ENCODE data around the gene EXD1.

Gene EXD1

DNA sequence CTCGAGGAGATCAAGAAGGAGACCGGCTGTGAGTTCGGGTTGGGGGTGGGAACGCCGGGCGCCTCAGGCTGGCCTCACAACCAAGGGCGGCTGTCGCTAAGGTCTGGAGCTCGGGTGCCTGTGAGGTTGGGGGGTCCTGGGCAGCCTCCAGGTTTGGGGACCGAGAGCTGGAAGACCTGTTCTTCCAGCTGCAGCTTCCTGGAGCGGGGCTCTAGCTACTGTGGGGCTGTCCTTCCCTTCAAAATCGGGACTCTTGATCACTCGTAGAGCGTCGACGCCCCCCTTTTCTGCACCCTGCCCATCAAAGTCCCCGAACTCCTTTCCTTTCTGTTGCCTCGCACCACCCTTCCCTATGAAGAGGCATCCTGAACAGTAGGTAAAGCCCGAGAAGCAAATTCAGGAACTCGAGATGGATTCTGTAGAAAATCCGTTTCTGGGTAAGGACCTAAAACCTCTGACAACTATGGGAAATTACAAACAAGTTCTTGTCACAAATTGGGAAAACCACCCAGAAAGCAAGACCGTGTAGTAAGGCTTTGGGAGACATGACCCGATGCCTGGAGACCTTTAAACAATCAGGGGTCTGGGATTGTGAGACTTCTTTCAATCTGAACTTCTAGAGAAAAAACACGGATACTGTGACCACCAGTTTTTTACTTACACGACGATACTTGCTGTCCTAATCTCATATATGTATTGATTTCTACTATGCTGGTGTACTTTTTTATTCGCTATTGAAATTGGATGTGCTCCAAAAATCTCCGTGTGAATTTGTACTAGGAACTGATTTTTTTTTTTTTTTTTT, 1.1 kb upstream of the EXD1 start:
- DNase-seq = no peak

DNA sequence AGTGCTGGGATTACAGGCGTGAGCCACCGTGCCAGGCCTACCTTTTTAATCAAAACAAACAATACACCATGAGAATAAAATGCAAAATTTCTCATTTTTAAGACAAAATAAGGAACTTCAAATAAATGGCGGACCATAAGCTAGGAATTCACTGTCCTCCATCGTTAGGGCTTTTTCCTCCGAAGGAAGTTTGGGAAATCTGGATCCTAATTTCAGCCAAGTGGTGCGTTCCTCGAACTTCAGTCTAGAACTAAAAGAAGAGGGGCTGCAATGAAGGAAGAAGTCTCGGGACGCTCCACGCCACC, 260 bp downstream of the EXD1 start:
- no peak for DNase-seq

DNA sequence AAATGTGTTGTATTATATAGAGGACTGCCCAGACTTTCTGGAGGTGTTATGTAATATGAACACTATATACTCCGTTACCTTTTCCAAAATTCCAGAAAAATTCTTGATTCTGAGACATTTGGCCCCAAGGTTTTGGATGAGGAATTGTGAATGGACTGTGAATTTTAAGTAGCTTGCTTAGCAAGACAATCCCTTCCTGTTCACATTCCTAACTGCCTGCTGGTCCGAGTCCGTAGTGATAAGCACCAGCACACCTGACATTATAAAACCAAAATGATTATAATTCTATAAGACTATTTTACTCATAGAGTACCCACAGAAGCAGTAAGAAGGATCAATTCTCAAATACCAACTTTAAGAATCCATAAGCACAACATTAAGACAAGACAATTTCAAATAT, 11.2 kb downstream of the EXD1 start:
- DNase-seq = no peak

DNA sequence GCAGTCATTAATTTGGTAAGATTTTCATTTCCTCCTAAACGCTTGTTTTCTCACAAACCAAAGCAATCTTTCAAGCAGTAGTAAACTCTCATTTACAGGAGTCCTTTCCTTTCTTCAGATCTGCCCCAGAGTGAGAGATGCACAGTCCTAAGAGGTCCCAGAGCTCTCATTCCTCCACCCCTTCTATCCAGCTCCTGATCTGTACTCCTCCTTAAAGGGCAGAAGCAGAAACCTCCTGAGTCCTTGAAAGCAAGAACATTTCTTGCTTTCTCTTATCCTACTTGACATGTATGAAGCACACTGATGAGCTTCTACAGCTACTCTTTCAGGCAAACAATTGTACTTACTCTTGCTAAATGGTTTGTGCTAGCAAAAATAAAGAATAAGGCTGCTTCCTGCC, 11.7 kb downstream of the EXD1 start:
- no peak for DNase-seq

DNA sequence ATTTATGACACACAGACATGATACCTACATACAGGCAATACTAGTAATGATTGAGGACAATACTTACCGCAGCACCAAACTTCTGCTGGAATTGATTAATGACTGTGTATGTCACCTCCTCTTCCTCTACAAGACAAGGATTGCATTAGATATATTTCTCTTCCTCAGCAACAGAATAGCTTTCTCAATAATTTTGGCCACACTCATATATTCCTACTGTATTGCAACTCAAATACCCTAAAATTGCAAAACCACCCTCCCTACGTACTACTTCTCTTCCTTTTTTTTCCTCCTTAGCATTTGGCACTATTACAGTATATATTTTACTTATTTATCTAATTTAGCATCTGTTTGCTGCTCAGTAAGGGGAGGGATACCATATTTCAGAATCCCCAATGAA, 14.8 kb downstream of the EXD1 start:
- DNase-seq = no peak

DNA sequence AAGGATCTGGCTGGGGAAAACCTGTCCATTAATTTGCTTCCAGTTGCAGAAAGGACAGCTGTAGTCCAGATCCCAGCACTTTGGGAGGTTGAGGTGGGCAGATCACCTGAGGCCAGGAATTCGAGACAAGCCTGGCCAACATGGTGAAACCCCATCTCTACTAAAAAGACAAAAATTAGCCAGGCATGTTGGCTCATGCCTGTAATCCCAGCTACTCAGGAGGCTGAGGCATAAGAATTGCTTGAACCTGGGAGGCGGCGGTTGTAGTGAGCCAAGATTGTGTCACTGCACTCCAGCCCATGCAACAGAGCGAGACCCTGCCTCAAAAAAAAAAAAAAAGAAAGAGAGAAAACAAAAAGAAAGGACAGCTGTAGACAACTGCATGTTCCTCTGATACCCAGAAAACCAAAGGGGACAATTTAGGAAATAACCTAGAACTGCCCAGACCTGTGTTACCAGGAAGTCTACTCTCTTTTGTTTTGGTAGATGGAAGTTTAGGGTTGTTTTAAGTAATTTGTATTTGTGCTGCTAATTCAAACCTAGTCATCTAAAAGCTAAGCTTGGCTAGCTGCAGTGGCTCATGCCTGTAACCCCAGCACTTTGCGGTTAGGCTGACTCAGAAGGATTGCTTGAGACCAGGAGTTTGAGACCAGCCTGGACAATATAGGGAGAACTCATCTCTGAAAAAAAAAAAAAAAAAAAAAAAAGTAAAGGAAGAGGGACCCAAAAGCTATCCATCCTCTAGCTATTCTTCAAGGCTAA, 22.7 kb downstream of the EXD1 start:
- peak; percentile 36 for DNase-seq

DNA sequence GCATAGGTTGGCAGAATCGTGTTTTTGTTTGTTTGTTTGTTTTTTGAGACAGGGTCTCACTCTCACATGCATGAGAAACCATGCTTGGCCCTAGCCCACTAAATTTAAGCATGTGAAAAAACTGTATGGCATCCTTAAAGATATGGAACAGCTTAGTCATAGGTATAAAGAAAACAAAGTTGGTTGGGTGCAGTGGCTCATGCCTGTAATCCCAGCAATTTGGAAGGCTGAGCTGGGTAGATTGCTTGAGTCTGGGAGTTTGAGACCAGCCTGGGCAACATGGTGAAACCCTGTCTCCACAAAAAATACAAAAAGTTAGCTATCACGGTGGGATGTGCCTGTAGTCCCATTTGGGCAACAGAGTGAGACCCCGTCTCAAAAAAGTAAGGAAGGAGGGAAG, 25.2 kb downstream of the EXD1 start:
- DNase-seq = no peak

DNA sequence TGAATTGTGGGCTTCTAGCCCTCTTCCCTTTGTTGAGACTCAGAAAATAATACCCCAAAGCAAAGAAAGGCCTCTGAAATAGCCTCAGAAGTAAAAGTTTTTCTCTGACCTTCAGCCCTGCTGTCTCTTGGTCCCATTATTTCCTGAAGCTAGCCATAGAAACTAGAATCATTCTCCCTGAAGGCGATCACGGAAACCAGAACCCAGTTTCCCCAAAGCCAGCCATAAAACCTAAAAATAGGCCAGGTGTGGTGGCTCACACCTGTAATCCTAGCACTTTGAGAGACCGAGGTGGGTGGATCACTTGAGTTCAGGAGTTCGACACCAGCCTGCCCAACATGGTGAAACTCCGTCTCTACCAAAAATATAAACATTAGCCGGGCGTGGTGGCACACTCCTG, 27.2 kb downstream of the EXD1 start:
- no peak for DNase-seq

DNA sequence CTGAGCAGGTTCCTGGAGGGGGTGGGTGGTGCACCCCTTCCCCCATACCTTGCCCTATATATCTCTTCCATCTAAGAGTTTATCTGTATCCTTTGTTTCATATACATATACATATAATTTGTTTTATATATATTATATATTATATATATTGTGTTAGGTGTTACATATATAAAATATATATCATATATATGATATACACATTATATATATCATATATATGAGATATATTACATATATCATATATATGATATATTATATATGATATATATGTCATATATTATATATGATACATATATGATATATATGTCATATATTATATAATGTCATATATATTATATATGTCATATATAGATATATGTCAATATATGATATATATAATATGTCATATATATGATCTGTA, 31.1 kb downstream of the EXD1 start:
- no peak for DNase-seq

DNA sequence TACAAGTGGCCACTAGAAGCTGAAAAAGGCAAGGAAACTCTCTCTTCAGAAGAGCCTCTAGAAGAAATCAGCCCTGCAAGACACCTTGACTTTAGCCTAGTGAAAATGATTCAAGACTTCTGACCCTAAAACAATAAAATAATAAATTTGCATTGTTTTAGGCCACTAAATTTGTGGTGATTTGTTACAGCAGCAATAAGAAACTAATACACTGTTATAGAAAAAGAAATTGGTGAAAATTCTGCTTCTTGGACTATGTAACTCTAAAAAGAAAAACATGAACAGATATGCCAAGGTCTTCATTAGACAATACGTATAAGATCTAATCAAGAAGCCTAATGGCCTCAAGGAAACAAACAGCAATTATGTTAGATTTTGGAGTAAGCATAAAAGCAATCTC, 36.1 kb downstream of the EXD1 start:
- DNase-seq = no peak

DNA sequence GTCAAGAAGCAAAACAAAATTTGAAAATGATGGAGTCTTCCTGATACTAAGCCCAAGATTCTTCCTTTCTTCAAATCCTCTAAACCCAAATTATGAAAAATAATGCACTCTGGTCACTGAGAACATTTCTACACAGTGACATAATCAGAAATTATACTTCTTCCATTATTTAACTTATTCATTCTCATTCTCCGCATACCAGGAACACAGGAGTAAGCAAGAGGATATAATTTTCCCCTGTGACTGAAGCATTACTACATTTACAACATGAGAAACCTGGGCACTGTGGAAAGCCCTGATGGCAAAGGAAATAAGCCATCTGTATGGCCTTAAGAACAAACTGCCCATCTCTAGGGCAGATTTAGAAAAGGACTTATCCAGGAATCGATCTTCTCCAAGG, 47.0 kb downstream of the EXD1 start:
- peak; percentile 27 for DNase-seq

DNA sequence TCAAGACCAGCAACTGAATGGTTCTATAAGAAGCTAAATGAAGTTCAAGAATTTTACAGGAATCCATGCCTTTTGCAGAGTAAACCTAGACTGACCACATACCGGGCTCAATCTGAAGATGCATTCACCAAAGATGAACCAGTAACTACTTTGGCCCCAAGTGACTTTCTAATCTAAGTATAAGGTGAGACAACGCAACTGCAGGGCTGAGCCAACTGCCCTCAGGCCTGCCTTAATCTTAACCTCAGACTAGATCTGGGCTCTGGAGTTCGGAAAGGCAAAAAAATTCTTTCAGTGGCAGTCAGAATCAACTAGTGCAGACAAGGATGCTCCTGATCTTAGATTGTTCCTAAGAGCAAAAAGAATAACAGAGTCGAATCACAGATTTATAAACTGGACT, 48.3 kb downstream of the EXD1 start:
- DNase-seq = no peak

DNA sequence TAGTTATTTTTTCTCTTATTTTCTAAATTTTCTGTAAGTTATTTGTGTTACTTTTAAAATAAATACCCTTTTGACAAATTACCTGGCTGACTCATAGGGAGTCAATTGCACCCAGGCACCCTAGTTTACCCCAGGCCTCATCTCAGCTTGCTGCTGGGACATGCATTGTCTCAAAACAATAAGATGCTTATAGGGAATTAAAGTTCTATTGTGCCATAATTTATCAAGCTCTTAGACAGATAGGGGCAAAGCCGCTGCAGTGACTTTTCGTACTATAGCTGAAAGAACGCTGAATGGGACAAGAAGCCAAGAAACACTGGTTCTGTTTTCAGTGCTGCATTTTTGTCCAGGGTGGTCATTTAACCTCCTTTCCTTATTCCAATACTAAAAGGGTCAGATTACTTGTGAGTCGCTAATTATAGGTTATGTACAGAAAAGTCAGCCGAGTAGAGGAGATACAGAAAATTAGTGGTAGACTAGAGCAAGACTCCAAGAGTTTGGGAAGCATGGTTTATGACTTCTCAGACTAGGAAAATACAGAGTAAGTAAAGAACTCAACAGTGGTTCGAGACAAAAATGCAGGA, 50.3 kb downstream of the EXD1 start:
- DNase-seq = peak; percentile 6

DNA sequence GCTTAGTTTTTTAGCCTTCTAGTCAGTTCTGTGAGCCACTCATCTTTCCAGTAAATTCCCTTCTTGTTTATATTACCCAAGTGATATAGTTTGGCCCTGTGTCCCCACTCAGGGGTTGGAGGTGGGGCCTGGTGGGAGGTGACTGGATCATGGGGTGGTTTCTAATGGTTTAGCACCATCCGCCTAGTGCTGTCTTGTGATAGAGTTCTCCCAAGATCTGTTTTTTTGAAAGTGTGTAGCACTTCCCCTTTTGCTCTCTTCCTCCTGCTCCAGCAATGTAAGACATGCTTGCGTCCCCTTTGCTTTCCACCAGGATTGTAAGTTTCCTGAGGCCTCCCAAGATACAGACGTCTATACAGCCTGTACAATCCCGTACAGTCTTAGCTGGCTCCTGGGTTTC, 60.8 kb downstream of the EXD1 start:
- DNase-seq = no peak

DNA sequence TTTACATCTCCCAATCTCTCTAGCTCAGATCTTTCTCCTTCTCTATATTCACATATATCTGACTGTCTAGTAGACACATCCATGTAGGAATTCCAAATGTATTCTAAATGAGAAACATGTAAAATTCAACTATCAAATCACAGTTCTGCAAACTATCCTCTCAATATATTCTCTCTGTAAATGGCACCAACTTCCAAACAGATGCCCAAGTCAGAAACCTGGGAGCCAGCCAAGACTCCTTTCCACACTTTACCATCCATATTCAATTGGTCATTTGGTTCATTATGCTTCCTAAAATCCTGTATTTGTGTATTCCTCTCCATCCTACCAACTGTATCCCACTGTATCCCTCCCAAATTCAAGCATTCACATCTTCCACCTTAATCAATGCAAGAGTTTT, 61.5 kb downstream of the EXD1 start:
- no peak for DNase-seq

DNA sequence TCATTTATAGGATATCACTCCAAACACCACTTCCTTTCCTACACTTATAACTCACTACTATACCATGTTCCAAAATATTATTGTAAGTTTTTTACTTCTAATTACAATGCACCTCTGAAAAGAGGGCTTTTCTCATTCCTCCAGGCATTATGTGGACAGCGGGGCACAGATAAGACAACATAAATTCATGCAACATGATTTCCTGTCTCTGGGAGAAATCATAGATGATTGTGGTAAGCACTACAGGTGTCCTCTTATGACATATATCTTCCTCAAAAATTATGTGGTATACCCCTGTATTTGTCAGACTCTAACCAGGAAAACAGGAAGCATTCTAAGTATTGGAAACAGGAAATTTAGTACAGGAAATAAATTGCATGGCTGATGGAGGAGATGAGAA, 68.8 kb downstream of the EXD1 start:
- DNase-seq = no peak

DNA sequence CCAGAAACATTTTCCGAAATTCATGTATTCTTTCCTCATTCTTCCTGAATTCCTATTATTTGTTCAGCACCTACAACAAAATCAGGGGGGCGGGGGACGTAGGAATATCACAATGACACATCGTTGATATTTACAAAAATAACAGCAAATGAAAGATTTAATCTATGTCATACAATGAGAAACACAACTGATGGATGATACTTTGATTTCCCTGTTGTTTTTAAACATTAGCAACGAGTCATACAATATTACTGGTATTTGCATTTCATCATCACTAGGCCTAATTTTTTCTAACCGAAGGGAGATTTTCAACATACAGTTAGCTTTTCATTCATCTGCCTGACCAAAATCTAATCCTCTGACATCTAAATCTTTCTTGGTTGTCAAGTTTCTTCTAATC, 69.2 kb downstream of the EXD1 start:
- DNase-seq = peak; percentile 53

DNA sequence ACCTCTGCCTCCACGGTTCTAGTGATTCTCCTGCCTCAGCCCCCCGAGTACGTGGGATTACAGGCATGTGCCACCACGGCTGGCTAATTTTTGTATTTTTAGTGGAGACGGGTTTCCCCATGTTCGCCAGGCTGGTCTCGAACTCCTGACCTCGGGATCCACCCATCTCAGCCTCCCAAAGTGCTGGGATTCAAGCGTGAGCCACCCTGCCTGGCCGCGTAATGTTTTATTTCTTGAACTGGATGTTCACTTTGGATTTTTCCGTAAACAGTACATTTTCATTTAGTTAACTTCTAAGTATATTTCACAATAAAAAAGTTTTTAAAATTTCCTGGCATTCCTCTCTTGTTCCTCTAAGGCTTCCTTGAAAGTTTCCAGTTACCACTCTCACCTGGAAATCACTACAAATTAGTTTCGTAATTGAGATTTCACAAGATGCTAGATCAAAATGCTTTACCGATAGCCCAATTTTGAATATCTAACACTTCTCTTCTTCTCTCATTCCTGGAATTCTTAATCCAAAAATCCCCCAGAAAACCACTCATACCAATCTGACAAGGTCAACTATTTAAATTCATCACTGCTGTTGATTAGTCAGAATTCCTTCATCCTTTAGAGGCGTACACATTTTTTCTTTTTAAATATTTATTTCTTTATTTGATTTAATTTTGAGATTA, 69.8 kb downstream of the EXD1 start:
- peak; percentile 70 for DNase-seq

DNA sequence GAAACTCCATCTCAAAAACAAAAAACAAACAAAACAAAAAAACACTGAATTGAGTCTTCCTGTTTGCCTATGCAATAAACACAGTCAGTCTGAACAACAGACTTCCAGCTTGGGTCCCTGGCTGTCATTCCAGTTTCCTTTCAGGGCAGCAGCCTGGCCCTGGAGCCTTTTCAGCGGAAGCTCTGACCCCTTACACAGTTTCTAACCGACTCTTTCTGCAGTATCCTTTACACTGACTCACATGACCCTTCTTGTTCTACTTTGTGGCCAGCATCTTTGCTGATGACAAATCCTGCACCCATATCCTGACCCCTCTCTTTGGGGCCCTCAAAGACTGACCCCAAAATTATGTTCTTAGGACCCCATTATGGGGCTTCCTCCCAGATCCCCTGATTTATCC, 76.1 kb downstream of the EXD1 start:
- DNase-seq = no peak

DNA sequence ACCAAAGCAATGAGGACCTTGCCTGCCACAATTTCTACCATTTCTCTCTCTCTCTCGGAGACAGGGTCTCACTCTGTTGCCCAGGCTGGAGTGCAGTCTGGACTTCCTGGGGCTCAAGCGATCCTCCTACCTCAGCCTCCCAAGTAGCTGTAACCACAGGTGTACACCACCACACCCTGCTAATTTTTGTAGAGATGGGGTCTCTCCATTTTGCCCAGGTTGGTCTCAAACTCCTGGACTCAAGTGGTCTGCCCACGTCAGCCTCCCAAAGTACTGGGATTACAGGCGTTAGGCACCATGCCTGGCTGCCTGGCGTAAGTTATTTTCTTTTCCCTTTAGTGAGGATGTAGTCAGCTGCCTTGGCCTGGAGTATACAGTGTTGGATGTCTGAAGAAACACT, 76.8 kb downstream of the EXD1 start:
- DNase-seq = no peak

DNA sequence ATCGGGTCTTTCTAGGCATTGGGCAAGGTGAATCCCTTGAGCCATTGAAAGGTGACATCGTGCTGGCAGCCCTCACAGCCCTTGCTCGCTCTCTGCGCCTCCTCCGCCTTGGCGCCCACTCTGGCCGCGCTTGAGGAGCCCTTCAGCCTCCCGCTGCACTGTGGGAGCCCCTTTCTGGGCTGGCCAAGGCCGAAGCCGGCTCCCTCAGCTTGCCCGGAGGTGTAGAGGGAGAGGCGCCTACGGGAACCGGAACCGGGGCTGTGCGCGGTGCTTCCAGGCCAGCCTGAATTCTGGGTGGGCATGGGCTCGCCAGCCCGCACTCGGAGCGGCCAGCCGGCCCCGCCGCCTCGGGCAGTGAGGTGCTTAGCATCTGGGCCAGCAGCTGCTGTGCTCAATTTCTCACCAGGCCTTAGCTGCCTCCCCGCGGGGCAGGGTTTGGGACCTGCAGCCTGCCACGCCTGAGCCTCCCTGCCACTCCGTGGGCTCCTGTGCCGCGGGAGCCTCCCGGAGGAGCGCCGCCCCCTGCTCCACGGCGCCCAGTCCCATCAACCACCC, 79.0 kb downstream of the EXD1 start:
- no peak for DNase-seq

DNA sequence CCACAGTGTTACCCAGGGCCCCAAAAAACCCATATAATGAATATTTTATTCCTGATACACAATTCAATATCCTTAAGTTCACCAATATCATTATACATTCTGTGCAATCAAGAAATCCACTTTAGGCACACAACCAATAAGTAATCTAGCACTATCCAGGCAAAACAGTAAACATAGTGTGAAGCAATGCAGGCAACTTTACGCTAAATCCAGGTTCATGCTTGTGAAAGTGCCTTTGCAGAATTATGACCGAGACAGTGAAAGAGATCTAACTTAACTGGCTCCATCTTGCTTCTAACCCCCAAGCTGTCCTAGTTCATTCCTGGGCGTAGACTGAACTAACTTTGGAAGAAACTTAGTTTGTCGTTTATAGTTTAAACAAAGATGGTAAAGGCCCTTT, 80.3 kb downstream of the EXD1 start:
- no peak for DNase-seq

DNA sequence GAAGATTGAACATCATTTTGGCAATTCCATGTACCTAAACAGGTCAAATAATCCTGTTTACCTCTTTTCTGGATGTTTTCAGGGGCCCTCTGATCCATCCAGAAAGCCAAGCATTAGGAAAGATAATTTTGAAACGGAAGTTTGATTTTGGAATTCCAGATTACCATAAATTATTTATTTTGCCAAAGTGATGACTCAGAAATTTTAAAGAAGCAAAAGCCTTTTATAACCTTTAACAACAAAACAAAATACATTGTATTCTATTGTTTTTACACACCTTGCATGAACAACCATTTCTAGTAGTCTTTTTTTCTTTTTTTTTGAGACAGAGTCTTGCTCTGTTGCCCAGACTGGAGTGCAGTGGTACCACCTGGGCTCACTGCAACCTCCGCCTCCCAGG, 82.5 kb downstream of the EXD1 start:
- no peak for DNase-seq
